Measurements from ENCODE around the gene PDAP1.
"Not testable (repeated sequence)": the region's sequence is repeated elsewhere in the genome, so short reads cannot be mapped to it uniquely, and the experiment has no call there.

PDAP1 gene

GRCh38 chr7:99433158-99433557 lies 24.8 kb upstream of the PDAP1 start:
- TF ChIP-seq POLR2A (IDR thresholded peaks at IDR 0.05; ENCODE audit: extremely low read depth, insufficient read length) (no peak), MAX (IDR thresholded peaks at IDR 0.05; ENCODE audit: low read depth, low read length) (no peak), CTCF (IDR thresholded peaks at IDR 0.05; ENCODE audit: low read depth, low read length) (no peak), MYC (IDR thresholded peaks at IDR 0.05; ENCODE audit: low read depth, low read length) (no peak)
- no peak overlapping the region for H3K4me3 ChIP-seq (ENCODE audit: low read depth, low read length)
- no peak for DNase-seq (ENCODE audit: low read depth)

- not testable (repeated sequence) for DNase-seq (ENCODE audit: low read depth); H3K4me3 ChIP-seq (ENCODE audit: low read depth, low read length)
These were observed 23.6 kb upstream of the PDAP1 start for GRCh38 chr7:99431756-99432540.

- no peak for TF ChIP-seq CTCF (IDR thresholded peaks at IDR 0.05; ENCODE audit: low read depth, low read length)
- TF ChIP-seq POLR2A (IDR thresholded peaks at IDR 0.05; ENCODE audit: extremely low read depth, insufficient read length), result no peak
- no peak for TF ChIP-seq MYC (IDR thresholded peaks at IDR 0.05; ENCODE audit: low read depth, low read length)
- TF ChIP-seq MAX (IDR thresholded peaks at IDR 0.05; ENCODE audit: low read depth, low read length), result no peak
- no peak for DNase-seq (ENCODE audit: low read depth)
- no peak overlapping the region for H3K4me3 ChIP-seq (ENCODE audit: low read depth, low read length)
These were observed 21.4 kb upstream of the PDAP1 start for GRCh38 chr7:99429756-99430155.

GRCh38 chr7:99428972-99429566 lies 20.7 kb upstream of the PDAP1 start:
- no peak for DNase-seq (ENCODE audit: low read depth)
- TF ChIP-seq POLR2A (IDR thresholded peaks at IDR 0.05; ENCODE audit: extremely low read depth, insufficient read length), result no peak
- TF ChIP-seq MYC (IDR thresholded peaks at IDR 0.05; ENCODE audit: low read depth, low read length), result no peak
- no peak for TF ChIP-seq CTCF (IDR thresholded peaks at IDR 0.05; ENCODE audit: low read depth, low read length)
- no peak for TF ChIP-seq MAX (IDR thresholded peaks at IDR 0.05; ENCODE audit: low read depth, low read length)
- H3K4me3 ChIP-seq (ENCODE audit: low read depth, low read length), result no peak overlapping the region

- no peak overlapping the region for H3K4me3 ChIP-seq (ENCODE audit: low read depth, low read length)
- no peak for DNase-seq (ENCODE audit: low read depth)
- no peak for TF ChIP-seq POLR2A (IDR thresholded peaks at IDR 0.05; ENCODE audit: extremely low read depth, insufficient read length)
- TF ChIP-seq CTCF (IDR thresholded peaks at IDR 0.05; ENCODE audit: low read depth, low read length), result no peak
- TF ChIP-seq MYC (IDR thresholded peaks at IDR 0.05; ENCODE audit: low read depth, low read length), result no peak
- TF ChIP-seq MAX (IDR thresholded peaks at IDR 0.05; ENCODE audit: low read depth, low read length), result no peak
These were observed 16.7 kb upstream of the PDAP1 start for GRCh38 chr7:99424932-99425730.

GRCh38 chr7:99422625-99423024 lies 14.2 kb upstream of the PDAP1 start:
- H3K4me3 ChIP-seq (ENCODE audit: low read depth, low read length), result no peak overlapping the region
- DNase-seq (ENCODE audit: low read depth), result no peak
- no peak for TF ChIP-seq CTCF (IDR thresholded peaks at IDR 0.05; ENCODE audit: low read depth, low read length)
- no peak for TF ChIP-seq POLR2A (IDR thresholded peaks at IDR 0.05; ENCODE audit: extremely low read depth, insufficient read length)
- TF ChIP-seq MAX (IDR thresholded peaks at IDR 0.05; ENCODE audit: low read depth, low read length), result no peak
- TF ChIP-seq MYC (IDR thresholded peaks at IDR 0.05; ENCODE audit: low read depth, low read length), result no peak
